Fibroblast of upper back skin (primary cell): ENCODE measurements around the gene ACVR1.
"Not testable (repeated sequence)": the region's sequence is repeated elsewhere in the genome, so short reads cannot be mapped to it uniquely, and the experiment has no call there.

Experiments
- DNase-seq: peaks from one replicate; pipeline ENCODE4 v3.0.0-alpha.2; 2013

Gene ACVR1

GRCh38 chr2:157749684-157750083, 126.4 kb downstream of the ACVR1 start:
- DNase-seq = no peak

DNA sequence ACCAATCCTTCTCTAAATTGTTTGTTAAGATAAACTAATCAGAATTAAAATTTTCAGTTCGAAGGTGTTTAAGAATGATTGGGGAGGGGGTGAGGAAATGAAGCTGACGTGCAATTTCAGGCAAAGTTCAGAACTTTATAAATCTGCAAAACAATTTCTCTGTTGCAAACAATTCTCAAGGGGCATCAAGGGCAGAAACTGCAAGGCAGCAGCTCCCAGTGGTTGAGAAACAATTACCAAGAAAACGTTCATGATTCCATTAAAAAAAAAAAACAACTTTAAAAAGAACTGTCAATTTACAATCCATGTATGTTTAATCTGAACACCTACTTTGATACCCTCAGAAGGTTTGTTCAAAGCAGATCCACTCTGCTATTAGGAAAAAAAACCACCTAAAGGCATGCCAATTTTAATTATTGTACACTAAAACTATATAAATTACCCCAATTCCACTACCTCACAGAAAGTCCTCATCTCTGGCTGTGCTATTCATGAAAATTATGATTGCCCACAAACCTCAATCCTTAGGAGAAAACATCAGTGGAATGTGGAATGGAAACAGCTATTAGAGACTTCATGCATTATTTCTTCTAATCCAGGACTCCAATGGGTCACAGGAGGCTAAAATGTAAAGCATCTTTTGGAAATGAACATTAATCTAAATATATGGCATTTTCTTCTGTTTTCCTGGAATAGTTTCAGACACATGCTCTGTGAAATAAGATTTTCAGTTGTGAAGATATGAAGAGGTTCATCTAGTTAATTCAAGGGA, 127.6 kb downstream of the ACVR1 start:
- DNase-seq = peak; percentile 91

DNA sequence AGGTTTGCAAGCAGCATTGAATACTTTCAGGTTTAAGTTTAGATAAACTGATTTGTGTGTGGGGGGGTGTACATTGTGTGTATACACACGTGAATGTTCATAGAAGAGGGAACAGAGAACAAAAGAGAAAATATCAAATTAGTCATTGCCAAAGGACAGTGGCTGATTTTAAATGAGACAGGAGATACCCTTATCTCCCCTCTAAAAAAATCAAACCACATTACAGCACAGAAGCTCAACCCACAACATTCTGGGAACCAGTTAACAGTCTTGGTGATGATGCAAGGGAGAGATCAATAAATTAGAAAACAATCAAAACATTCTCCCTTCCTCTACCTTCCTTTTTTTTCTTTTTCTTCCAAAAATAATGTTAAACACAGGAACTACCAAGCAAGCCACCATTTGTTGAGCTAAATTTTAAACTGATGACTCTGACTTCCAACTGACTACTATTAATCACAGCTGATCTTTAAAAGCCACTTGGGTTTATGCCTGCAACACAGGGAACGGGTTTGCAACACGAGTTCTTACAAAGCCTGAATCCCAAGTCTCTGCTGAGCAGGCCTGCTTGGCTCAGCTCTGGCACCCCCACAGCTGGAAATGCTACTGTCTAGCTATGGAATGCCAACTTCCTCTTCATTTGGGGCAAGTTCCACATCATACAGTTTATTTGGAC, 128.3 kb downstream of the ACVR1 start:
- peak; percentile 96 for DNase-seq

DNA sequence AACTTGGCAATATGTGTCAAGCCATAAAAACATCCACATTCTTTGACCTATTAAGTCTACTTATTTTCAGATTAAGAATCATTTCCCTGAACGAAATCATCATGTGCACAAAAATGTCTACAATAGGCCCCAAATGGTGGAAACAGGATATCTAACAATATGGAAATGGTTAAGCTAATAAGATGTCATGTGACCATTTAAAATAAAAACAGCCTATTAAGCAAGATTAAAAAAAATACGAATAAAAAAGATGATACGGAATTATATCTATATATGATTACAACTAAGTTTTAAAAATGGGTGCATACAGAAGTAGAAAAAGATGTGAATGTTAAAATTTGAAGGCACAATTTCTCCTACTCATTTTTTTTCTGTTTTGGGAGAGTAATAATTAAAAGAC, 128.8 kb downstream of the ACVR1 start:
- no peak for DNase-seq

- DNase-seq = peak; percentile 79
Measured at GRCh38 chr2:157746234-157746950, 129.7 kb downstream of the ACVR1 start.

GRCh38 chr2:157744571-157745076, 131.5 kb downstream of the ACVR1 start:
- no peak for DNase-seq

DNA sequence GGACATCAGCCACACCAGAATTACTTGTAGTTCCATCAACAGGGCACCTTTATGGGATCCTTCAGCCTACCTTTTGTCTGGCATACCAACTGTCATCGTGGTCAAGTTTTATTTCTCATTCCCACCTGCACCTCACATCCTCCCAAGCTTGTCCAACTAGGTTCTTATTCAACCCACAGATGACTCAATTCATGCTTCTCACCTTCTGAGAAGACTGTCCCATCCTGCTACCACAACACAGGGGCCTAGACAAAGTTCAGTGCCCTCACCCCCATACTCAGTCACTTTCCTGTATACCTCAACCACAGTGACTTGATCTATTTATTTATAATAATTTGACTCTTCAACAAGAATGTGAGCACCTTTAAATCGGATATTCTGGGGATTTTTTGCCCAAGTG, 133.1 kb downstream of the ACVR1 start:
- no peak for DNase-seq

DNA sequence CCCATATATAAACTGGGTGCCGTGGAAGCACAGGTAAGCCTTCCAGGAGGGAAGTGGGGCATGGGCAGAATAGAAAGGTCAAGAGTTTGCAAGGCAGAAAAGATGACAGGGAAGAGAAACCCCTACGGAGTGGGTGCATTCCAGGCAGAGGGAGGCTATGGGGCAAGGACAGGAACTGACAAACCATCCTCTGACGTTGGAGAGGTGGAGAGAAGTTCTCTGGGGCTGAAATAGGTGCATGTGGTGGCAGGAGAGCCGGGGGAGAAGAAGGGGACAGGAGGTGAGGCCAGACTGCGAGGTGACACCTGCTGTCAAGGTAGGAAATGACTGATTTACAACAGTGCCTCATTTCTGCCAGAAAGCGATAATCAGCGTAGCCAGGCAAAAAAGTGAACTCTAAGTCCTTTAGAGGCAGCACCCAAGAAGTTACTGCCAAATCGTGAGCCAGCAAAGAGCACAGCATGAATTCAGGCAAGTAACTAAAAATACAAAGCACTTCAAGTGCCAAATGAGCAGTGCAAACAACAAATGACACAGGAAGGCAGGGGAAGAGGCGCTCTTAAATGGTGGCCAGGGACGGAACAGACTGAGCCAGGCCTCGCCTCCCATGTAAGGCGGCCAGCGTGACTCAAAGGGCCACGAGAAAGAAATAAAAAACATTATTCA, 134.2 kb downstream of the ACVR1 start:
- no peak for DNase-seq

DNA sequence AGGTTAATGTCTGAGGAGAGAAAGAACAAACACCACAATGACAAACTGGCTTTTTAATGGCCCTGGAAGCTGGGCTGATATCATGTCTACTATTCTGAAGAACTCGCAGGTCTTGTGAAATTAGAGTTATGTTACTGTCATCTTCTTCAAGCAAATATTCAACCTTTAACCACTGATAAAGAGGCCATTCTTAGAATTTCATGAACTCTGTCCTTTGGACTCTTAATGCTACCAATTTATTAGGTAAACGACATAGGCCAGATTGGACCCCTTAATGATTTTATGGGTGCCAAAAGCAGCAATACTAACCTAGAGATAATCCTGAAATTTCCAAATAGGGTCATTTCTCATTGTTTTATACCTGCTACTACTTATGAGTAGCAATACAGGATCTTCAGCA, 138.5 kb downstream of the ACVR1 start:
- DNase-seq = no peak

- DNase-seq = no peak
Measured at GRCh38 chr2:157735532-157735931, 140.6 kb downstream of the ACVR1 start.

GRCh38 chr2:157733263-157733662, 142.9 kb downstream of the ACVR1 start:
- DNase-seq = no peak

DNA sequence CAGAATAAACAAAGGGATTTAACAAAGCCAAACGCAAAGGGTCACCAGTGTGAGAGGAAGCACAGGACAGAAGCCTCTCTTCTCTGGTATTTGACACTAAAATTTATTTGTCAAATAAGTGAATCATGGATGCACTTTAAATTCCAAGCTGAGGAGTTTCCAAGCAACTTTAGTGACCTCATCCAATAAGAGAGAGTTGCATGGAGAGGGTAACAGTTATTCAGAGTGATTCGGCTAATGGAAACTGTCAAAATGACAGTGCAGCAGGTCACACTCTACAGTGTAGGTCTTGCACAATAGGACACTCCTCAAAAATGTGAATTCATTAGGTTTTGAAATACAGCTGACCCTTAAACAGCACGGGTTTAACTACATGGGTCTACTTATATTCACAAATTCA, 143.5 kb downstream of the ACVR1 start:
- DNase-seq = no peak

GRCh38 chr2:157727693-157728092, 148.4 kb downstream of the ACVR1 start:
- DNase-seq = no peak

DNA sequence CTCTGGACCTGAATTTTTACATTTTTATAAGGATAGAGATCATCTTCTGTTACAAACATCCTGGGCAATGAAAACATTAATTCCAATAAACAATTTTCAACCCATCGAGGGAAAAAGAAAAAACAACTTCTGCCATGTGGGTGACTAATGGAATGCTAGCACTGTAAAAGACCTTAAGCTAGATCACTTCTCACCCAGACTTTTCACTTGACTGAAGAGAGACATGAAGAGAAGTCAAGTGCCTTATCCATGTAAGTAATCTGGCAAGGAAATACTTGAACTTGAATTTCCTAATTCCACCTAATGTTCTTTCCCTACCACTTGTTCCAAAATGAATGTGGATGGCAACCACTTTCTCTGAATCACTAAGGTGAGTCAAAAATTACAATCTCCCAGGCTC, 149.2 kb downstream of the ACVR1 start:
- DNase-seq = no peak

- DNase-seq = peak; percentile 39
Measured at GRCh38 chr2:157725846-157726245, 150.3 kb downstream of the ACVR1 start.

DNA sequence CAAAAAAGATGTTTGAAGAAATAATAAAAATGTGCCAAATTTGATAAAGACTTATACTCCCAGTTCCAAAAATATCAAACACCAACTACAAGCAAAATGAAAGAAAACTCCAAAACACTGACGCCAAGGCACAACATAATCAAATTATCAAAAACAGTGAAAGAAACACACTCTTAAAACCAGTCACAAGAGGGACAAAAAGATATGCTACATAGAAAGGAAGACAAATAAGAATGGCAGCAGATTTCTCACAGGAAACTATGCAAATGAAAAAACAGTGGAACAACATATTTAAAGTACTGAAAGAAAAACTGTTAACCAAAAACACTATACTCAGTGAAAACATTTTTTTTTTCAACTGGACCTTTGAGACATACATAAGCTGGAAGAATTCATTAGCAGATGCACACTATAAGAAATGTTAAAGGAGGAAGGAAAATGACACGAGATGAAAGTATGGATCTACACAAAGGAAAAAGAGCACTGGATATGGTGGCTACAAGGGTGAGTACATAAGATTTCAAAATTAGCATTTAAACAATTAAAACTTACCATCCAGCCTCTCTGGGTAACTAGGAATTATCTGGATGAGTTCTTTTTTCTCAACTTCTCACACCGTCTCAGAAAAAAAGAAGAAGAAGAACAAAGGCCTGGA, 153.4 kb downstream of the ACVR1 start:
- DNase-seq = no peak

GRCh38 chr2:157720504-157720903, 155.6 kb downstream of the ACVR1 start:
- no peak for DNase-seq

DNA sequence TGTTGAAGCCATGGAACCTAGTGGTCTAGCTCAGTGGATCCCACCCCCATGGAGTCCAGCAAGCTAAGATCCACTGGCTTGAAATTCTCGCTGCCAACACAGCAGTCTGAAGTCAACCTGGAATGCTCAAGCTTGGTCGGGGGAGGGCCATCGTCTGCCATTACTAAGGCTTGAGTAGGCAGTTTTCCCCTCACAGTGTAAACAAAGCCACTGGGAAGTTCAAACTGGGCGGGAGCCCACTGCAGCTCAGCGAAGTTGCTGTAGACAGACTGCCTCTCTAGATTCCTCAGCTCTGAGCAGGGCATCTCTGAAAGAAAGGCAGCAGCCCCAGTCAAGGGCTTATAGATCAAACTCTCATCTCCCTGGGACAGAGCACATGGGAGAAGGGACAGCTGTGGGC, 171.5 kb downstream of the ACVR1 start:
- not testable (repeated sequence) for DNase-seq

DNA sequence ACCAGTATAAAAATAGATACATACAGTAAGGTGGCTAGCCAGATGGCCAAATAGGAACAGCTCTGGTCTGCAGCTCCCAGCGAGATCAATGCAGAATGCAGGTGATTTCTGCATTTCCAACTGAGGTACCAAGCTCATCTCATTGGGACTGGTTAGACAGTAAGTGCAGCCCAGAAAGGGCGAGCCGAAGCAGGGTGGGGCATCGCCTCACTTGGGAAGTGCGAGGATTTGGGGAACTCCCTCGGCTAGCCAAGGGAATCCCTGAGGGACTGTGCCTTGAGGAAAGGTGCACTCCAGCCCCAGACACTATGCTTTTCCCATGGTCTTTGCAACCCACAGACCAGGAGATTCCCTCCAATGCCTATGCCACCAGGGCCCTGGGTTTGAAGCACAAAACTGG, 172.0 kb downstream of the ACVR1 start:
- DNase-seq = not testable (repeated sequence)

DNA sequence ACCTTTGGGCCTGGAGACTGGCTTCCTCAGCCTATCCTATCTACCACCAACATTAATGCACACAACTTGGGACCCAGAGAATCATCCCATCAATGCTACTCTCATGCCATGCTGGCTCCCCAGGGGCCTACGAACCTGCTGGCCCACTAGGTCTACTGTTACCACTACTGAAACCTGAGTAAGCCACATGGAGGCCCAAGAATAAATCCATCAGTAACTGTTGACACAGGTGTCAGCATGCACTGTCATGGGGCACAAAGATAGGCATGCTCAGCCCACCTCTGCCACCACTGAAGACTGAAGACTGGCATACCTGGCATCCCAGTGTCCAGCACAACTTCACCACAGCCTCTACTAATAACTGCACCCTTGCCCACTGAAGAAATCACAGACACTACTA, 176.3 kb downstream of the ACVR1 start:
- DNase-seq = no peak

DNA sequence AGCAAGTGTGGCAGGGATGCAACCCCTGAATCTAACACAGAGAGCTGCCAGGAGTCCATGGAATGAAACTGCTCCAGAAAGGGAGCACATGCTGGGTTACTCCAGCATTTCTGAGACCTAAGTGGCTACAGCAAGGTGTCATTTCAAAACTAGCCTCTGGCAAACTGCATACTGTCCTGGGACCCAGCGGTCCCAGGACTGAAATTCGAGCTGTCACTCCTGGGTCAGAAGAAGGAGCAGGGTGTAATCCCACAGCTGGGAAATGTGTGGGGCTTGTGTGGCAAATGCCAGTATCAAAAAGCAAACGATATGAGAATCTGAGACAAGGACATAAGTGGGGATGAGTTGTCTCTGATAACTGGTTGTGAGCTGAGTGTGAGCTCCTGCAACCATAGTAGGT, 177.1 kb downstream of the ACVR1 start:
- DNase-seq = no peak

DNA sequence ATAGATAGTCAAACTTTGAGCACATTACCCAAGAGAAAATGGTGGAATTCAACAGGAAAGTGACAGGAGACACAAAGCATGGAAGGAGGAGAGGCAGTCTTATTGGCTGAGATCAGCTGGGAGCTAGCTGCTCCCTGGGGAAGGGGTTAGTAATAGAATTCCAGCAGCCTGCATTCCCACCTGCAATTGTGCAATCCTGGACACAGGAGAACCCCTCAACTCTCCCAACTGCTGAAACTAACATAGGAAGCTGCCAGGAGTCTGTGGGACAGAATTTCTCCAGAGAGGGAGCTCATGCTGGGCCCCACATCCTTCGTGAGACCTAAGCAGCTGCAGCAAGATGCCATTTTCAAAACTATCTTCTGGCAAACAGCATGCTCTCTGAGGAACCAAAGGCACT, 177.7 kb downstream of the ACVR1 start:
- DNase-seq = peak; percentile 91

GRCh38 chr2:157696036-157696435, 180.1 kb downstream of the ACVR1 start:
- peak; percentile 73 for DNase-seq
